ENCODE results near the gene TYW1B. TPM values are rescaled to one million over a fixed set of nuclear protein-coding genes. Genes with fewer than 3 reads are reported as not detected.
"Not testable (repeated sequence)": the region's sequence is repeated elsewhere in the genome, so short reads cannot be mapped to it uniquely, and the experiment has no call there.

Gene TYW1B
- total and polyA plus RNA-seq, 12 donors: 0.72 to 13.4 (median 2.5) TPM

- H3K27ac ChIP-seq; H3K9me3 ChIP-seq (replicated peaks in 1 of 3); H3K27me3 ChIP-seq; DNase-seq; H3K4me1 ChIP-seq (replicated peaks in 1 of 2); intact Hi-C loops (cut with DNase I); H3K36me3 ChIP-seq (replicated peaks in 1 of 2); H3K4me3 ChIP-seq: not testable (repeated sequence)
- 92 to 96% (median 94%) methylated on average over 6 of the region's 6 CpGs for whole genome bisulfite sequencing, 4 donors
Measured at GRCh38 chr7:72717252-72717774, 110.7 kb downstream of the TYW1B start.

- H3K4me1 ChIP-seq (replicated peaks in 1 of 2); H3K27ac ChIP-seq; H3K9me3 ChIP-seq (replicated peaks in 1 of 3); H3K36me3 ChIP-seq (replicated peaks in 1 of 2); H3K27me3 ChIP-seq; intact Hi-C loops (cut with DNase I); H3K4me3 ChIP-seq; DNase-seq: not testable (repeated sequence)
- 82 to 100% (median 97%) methylated on average over 2 to 3 of the region's 3 CpGs for WGBS, 4 donors
Measured at GRCh38 chr7:72711927-72712326, 116.1 kb downstream of the TYW1B start.

GRCh38 chr7:72710983-72711382 lies 117.0 kb downstream of the TYW1B start:
- Histone ChIP-seq H3K27ac (no peak overlapping the region), H3K36me3 (replicated peaks in 1 of 2) (no peaks in the 10 kb centered on the region), H3K4me1 (replicated peaks in 1 of 2) (no peaks in the 10 kb centered on the region), H3K4me3 (no peak overlapping the region), H3K27me3 (no peaks in the 10 kb centered on the region), H3K9me3 (replicated peaks in 1 of 3) (no peaks in the 10 kb centered on the region)
- intact Hi-C loops (cut with DNase I): no loop called here
- 70 to 87% (median 75%) methylated on average over 4 of the region's 4 CpGs for WGBS, 4 donors
- DNase-seq: no peak
- TF ChIP-seq POLR2A (IDR thresholded peaks at IDR 0.05) (no peak), CTCF (IDR thresholded peaks at IDR 0.05) (no peak)

GRCh38 chr7:72709909-72710308 lies 118.1 kb downstream of the TYW1B start:
- WGBS, 4 donors: 95 to 98% (median 96%) methylated on average over 8 of the region's 8 CpGs
- no peaks in the 10 kb centered on the region for H3K4me1 ChIP-seq (replicated peaks in 1 of 2)
- intact Hi-C loops (cut with DNase I): no loop called here
- H3K36me3 ChIP-seq (replicated peaks in 1 of 2): no peaks in the 10 kb centered on the region
- H3K9me3 ChIP-seq (replicated peaks in 1 of 3): no peaks in the 10 kb centered on the region
- no peaks in the 10 kb centered on the region for H3K27me3 ChIP-seq
- DNase-seq: no peak
- no peak for TF ChIP-seq POLR2A (IDR thresholded peaks at IDR 0.05)
- TF ChIP-seq CTCF (IDR thresholded peaks at IDR 0.05): no peak
- H3K4me3 ChIP-seq: no peak overlapping the region
- no peak overlapping the region for H3K27ac ChIP-seq

- H3K4me3 ChIP-seq; H3K9me3 ChIP-seq (replicated peaks in 1 of 3); intact Hi-C loops (cut with DNase I); H3K4me1 ChIP-seq (replicated peaks in 1 of 2); H3K36me3 ChIP-seq (replicated peaks in 1 of 2); H3K27me3 ChIP-seq; DNase-seq; H3K27ac ChIP-seq: not testable (repeated sequence)
- WGBS, 4 donors: 61 to 73% (median 65%) methylated on average over 3 of the region's 3 CpGs
Measured at GRCh38 chr7:72708371-72709050, 119.5 kb downstream of the TYW1B start.

- Histone ChIP-seq H3K36me3 (replicated peaks in 1 of 2) (no peaks in the 10 kb centered on the region), H3K9me3 (replicated peaks in 1 of 3) (no peaks in the 10 kb centered on the region), H3K4me1 (replicated peaks in 1 of 2) (no peaks in the 10 kb centered on the region), H3K4me3 (no peak overlapping the region), H3K27me3 (no peaks in the 10 kb centered on the region), H3K27ac (no peak overlapping the region)
- intact Hi-C loops (cut with DNase I): no loop called here
- no peak for DNase-seq
- TF ChIP-seq CTCF (IDR thresholded peaks at IDR 0.05) (no peak), POLR2A (IDR thresholded peaks at IDR 0.05) (no peak)
- WGBS, 4 donors: 76 to 88% (median 77%) methylated on average over 1 of the region's 1 CpG
Measured at GRCh38 chr7:72706521-72706920, 121.5 kb downstream of the TYW1B start.

- H3K9me3 ChIP-seq (replicated peaks in 1 of 3); H3K4me3 ChIP-seq; H3K27me3 ChIP-seq; DNase-seq; H3K27ac ChIP-seq; H3K36me3 ChIP-seq (replicated peaks in 1 of 2); H3K4me1 ChIP-seq (replicated peaks in 1 of 2); intact Hi-C loops (cut with DNase I): not testable (repeated sequence)
- 76 to 89% (median 84%) methylated on average over 3 to 4 of the region's 4 CpGs for WGBS, 4 donors
Measured at GRCh38 chr7:72705693-72706092, 122.3 kb downstream of the TYW1B start.
